SK-N-SH treated with all-trans-retinoic acid at 6 μM for 48 hours (cell line): ENCODE data around the gene ASTN2.

Experiments
- CSDC2 ChIP-seq: fragments of 250-450 bp; sonication (Bioruptor Pico); IDR thresholded peaks from 2 replicates; pipeline ENCODE4 v1.5.0; 2020; ENCODE audit warnings: mild to moderate bottlenecking, moderate library complexity
- ISL1 ChIP-seq: fragments of 250-450 bp; sonication (Bioruptor Pico); IDR thresholded peaks from 2 replicates; pipeline ENCODE4 v2.1.2; 2022; ENCODE audit warnings: mild to moderate bottlenecking, moderate library complexity
- ZNF565 ChIP-seq: fragments of 450-650 bp; formaldehyde crosslinking; conservative IDR thresholded peaks from 2 replicates; pipeline ENCODE4 v1.5.0; 2020; ENCODE audit warnings: low read depth, mild to moderate bottlenecking, moderate library complexity
- TF ChIP-seq, protein P1 (sequence below): fragments of 250-450 bp; sonication (Bioruptor Pico); IDR thresholded peaks from 2 replicates; pipeline ENCODE4 v1.8.0; 2021; ENCODE audit warnings: low read depth, mild to moderate bottlenecking, moderate library complexity, borderline replicate concordance

DNA sequence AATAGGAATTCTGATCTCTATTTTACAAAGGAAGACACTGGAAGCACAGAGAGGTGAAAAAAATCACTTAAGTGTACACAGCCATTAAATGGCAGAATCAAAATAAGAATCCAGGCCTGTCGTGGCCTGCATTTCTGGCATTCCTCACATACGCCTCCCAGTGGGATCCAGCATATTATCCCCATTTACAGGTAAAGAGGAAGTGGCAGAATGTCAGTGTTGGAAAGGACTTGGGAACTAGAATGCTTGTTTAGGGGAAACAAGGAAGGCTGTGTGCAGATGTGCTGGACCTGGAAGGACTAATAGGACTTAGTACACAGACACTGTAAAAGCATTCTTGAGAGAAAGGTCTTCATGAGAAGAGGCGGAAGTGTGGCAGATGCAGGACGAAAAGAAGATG is 486.0 kb downstream of the ASTN2 start:
- no peak for TF ChIP-seq ZNF565
- no peak for TF ChIP-seq CSDC2 (CRISPR knock-in tag)
- TF ChIP-seq ISL1 (CRISPR knock-in tag), result no peak
- TF ChIP-seq, protein P1, sequence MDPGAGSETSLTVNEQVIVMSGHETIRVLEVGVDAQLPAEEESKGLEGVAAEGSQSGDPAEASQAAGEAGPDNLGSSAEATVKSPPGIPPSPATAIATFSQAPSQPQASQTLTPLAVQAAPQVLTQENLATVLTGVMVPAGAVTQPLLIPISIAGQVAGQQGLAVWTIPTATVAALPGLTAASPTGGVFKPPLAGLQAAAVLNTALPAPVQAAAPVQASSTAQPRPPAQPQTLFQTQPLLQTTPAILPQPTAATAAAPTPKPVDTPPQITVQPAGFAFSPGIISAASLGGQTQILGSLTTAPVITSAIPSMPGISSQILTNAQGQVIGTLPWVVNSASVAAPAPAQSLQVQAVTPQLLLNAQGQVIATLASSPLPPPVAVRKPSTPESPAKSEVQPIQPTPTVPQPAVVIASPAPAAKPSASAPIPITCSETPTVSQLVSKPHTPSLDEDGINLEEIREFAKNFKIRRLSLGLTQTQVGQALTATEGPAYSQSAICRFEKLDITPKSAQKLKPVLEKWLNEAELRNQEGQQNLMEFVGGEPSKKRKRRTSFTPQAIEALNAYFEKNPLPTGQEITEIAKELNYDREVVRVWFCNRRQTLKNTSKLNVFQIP, result no peak
